ENCODE measurements around the gene ATL3.

- TF ChIP-seq, protein P1, sequence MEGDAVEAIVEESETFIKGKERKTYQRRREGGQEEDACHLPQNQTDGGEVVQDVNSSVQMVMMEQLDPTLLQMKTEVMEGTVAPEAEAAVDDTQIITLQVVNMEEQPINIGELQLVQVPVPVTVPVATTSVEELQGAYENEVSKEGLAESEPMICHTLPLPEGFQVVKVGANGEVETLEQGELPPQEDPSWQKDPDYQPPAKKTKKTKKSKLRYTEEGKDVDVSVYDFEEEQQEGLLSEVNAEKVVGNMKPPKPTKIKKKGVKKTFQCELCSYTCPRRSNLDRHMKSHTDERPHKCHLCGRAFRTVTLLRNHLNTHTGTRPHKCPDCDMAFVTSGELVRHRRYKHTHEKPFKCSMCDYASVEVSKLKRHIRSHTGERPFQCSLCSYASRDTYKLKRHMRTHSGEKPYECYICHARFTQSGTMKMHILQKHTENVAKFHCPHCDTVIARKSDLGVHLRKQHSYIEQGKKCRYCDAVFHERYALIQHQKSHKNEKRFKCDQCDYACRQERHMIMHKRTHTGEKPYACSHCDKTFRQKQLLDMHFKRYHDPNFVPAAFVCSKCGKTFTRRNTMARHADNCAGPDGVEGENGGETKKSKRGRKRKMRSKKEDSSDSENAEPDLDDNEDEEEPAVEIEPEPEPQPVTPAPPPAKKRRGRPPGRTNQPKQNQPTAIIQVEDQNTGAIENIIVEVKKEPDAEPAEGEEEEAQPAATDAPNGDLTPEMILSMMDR (IDR thresholded peaks at IDR 0.05), result no peak
- no peak for TF ChIP-seq POLR2A (IDR thresholded peaks at IDR 0.05)
These were observed 54.2 kb downstream of the ATL3 start for GRCh38 chr11:63616953-63617352.

Measured in right lobe of liver (tissue), 4 donors.